Stimulated activated CD4-positive, alpha-beta T cell treated with anti-CD3 and anti-CD28 coated beads, TNF-alpha, amount 100 ng/mL, for 48 hours (primary cell): ENCODE measurements around the gene BLOC1S4.
"Not testable (repeated sequence)": the region's sequence is repeated elsewhere in the genome, so short reads cannot be mapped to it uniquely, and the experiment has no call there.

Experiments used
- DNase-seq, 3 donors: peaks; one replicate each; pipeline ENCODE4 v3.0.0-alpha.2; 2020; ENCODE audit warnings: low read depth in 3 of 3

The BLOC1S4 gene

DNA sequence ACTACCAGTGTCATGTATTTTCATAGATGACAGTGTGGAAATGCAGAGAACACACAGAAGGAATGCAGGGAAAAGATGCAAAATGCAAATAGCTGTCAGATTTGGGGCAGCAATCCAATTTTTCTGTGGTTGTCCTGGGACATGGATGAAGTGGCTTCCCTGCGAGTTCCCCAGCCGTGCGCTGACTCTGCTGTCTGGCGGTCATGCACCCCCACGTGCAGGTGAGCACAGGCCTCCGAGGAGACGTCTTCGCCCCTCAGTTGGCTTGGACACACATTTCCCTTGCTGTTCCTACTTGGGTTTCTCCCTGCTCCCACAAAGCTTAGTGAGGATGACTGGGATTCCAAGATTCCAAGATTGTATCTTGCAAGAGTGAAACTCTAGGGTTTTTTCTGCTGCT, 24.4 kb downstream of the BLOC1S4 start:
- DNase-seq = no peak

DNA sequence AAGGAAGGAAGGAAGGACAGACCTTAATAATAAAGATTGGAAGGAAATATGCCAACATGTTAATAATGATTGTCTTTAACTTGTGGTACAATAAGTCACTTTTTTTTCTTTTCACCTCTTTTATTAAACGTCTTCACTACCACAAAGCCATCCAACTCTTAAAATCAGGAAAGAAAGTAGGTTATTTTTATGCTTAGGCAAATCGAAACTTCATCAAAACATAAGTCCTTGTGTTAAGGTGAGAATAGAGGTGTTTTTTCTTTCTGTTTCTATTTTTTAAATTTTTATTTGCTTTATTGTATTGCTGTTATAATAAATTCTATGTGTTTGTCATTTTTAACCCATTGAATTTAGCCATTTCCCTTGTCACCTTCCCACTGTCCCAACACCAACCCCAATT, 26.5 kb downstream of the BLOC1S4 start:
- DNase-seq = no peak

DNA sequence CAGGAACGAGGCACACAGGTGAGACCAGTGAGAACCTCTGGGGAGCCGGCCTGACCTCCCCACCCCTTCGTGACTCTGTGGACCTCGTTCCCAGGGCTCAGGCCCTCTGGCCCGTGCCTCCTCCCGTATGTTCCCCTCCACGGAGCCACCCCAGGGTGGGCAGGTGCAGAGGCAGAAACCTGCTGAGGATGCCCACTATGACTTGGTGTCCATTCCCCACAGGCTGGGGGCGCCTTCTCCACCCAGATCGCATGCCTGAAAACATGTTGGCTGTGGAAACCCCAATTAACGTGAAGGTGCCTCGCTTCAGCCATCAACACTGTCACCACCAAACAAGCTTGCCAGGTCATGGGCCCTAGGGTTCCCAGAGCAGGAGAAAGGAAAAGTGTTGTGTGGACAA, 27.0 kb downstream of the BLOC1S4 start:
- no peak for DNase-seq

DNA sequence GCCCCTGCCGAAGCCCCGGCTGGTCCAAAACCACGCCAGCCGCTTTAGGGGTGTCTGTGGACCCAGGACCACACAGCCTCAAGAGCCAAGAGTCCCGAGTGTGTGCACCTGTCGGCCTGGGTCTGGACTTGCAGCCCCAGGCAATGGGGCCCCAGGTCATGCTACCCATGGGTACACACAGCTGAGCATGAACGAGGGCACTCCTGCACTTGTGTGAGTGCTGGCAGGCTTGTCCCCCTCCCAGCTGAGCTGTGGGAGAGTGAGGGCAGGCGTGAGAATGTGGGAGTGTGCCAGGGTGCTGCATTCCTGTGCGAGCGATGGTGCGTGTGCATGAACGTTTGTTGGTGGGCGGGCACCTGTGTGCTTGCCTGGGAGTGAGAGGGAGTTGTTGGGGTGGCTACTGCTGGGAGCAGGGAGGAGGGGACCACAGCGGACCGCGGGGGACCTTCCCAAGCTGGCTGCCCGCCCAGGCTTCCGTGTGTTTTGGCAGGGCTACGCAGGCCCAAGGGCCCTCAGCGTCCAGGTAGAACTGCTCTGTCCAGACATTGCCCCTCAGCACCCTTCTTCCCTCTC, 30.8 kb downstream of the BLOC1S4 start:
- no peak for DNase-seq

DNA sequence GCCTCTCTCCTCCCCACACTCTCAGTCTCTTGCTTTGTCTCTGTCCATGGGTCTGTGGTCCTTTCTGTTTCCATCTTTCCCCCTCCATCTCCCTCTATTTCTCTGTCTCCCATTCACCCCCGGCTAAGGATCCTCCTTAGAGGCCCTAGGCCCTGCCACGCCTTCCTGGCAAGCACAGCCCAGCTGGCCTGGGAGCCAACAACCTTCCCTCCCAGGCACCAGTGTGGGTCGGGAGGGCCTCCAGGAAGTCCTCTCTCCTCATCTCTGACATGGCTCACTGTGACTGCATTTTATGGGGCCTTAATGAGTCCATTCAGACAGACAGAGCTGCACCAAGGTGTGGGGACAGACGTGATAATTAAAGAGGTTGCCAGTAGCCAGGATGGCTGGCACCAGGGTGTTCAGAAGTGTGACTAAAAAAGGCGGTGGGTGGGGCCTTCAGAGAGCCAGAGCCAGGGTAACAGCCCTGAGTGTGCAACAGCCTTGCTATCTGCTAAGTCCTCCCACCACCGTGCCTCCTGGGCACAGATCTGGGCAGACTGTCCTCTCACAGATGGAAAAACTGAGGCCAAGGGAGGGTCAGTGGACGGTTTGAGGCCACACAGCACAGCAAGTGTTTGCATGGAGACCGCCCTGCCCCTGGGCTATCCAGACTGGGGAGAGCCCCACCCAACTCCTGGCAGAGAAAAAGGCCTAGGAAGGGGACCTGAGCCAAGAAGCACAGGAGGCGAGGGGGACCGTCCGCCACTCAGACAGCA, 31.5 kb downstream of the BLOC1S4 start:
- no peak for DNase-seq

DNA sequence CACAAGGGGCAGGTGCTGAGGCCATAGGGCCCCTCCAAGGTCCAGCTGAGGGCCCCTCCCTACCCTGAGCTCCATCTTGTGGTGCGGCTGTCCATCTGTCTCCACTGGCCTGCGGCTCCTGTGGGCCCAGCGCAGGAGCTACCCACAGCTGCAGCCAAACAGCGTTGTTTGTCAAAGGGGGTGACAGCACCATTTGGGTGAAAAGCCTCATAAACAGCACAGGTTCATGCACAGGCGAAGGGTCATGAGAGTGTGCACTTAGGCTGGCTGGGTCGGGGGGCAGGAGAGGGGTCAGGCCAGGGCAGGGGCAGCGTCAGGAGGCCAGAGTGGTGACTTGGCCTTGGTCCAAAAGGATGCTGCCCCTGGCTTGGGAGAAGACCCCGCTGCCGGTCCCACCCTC, 32.3 kb downstream of the BLOC1S4 start:
- DNase-seq = no peak

DNA sequence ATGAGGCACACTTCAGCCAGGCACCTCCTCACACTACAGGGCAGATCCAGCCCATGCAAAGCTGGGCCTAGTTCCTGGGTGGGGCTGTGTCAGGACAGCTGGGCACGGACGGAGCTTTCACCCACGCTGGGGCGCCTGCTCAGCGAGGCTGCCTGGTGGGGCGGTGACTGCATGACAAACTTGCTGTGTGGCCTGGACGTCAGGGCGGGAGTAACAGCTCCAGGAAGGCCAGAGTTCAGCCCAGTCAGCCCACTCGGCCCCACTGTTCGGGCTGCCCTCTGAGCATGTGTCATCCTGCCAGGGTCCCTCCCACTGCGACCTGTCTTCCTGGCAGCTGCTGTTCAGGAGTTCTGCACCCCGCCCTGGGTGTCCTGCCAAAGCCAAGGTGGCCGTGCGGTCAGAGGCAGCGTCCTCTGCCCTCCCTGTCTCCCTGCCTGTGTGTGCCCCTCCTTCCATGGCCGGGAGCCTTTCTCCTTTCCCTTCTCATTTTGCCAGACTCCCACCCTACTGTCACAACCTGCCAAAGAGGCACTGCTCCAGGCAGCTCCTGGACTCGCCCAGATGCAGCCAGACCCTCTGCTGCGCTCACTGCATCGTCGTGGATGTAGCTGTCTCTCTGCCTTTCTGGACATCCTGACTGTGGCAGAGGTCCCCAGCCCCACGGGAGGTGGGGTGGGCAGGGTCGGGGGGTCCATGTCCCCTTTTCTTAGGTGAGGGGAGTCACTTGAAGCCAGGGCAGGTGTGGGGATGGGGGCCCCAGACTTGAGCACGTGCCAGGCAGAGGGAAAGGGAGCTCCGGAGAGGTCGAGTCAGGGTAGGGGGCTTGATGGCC, 33.6 kb downstream of the BLOC1S4 start:
- no peak for DNase-seq

DNA sequence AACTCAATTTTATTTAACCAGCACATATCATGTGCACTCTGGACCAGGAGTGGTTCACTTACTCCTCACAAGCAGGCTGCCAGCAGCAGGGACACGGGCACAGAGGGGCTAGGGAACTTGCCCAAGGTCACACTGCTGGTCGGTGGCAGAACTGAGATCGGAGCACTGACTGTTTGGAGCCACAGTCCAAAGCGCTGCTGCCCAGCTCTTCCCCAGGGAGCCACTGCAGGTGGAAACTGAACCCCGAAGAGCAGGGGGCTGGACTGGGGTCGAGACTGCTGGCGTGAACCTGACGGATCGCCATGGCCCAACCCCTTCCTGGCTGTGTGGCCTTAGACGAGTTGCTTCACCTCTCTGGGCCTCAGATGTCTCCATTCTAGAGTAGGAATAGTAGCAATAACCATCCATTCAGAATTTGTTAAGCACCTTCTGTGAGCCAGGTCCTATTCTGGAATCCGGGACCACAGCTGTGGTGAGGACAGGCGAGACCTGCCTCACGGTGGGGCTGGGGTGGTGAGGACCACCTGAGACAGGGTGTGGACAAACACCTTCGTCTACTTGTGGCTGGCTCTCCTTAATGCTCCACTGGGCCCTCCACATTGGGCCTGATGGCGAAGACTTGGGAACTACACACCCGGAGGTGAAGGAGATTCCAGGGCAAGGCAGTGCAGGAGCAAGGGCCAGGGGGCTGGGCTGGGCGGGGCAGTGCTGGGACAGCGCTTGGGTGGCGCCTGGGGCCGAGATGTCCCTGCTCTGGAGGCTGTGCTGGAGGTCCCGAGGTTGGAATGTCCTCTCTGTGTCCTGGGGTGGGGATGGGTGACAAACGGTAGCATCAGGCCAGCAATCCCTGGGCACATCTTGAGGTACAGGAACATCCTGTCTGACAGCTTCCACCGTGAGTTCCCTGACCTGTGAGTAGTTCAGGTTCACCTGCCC, 34.6 kb downstream of the BLOC1S4 start:
- DNase-seq = no peak

DNA sequence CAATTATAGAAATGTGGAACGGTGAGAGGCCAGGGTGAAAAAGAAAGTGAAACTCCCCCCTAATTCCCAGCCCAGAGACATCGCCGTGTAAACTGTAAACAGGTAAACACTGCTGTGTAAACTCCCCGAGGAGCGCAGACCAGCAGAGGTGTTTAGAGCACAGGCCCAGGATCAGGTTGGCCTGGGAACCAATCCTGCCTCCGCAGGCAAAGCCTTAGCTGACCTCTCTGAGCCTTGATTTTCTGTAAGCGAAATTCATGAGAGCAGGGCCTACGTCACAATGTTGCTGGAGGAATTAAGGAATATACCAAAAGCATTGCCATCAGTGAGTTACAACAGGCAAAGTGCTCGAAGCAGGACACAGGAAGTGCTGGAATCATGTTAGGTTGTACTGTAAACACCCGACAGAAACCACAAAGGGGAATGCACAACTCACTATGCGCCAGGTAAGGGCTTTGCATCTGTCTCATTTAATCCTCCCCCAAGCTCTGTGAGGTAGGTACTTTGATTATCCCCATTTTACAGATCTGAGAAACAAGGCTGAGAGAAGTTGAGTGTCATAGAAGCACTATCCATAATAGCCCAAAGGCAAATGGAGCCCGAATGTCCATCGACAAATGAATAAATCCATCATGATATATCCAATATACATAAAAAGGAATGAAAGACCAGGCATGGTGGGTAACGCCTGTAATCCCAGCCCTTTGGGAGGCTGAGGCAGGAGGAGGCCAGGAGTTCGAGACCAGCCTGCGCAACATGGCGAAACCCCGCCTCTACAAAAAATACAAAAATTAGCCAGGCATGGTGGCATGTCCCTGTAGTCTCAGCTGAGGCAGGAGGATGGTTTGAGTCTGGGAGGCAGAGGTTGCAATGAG, 35.9 kb downstream of the BLOC1S4 start:
- no peak for DNase-seq

DNA sequence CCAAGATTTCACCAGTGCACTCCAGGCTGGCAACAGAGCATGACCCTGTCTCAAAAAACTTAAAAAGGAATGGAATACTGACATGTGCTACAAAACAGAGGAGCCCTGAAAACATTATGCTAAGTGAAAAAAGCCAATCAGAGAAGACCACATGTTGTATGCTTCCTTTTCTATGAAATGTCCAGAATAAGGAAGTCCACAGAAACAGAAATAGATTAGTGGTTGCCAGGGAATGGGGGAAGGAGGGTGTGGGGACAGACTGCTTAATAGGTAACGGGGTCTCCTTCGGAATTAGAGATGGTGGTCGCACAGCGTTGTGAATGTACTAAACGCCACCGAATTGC, 36.5 kb downstream of the BLOC1S4 start:
- DNase-seq = no peak

DNA sequence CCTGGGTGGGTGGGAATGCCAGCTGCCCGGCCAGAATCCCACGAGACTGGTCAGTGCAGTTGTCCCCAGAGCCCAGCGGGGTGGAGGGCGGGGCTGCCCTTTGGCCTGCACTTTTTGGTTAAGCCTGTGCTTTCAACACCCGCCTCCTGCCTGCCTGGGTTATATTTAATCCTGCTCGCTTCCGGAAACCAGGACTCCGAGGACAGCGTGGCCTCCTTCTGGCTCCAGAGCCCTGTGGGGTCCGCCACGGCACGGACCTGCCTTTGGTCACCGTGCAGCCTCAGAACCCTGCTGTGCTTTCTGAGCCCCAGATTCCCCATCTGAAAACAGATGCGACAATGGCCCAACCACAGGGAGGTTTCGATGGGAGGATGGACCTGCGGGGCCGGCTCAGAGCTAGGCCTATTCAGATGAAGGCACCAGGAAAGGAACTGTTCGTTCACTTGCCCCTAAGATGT, 37.2 kb downstream of the BLOC1S4 start:
- DNase-seq = no peak

DNA sequence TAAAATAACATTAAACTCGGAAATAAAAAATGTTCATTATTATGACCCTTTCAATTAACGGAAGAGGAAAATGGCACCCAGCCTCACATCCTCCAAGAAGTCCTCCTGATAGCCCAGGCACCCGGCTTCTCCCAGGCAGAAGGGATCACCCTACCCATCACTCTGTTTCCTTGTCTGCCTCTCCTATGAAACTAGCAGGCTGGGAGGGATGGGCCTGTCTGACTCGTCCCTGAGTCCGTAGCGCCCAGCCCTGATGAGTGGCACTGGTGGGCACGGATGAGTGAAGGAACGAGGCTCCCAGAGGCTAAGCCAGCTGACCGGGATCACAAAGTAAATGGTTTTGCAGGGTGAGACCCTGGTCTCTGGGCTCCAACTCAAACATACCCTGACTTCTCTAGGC, 37.9 kb downstream of the BLOC1S4 start:
- no peak for DNase-seq

DNA sequence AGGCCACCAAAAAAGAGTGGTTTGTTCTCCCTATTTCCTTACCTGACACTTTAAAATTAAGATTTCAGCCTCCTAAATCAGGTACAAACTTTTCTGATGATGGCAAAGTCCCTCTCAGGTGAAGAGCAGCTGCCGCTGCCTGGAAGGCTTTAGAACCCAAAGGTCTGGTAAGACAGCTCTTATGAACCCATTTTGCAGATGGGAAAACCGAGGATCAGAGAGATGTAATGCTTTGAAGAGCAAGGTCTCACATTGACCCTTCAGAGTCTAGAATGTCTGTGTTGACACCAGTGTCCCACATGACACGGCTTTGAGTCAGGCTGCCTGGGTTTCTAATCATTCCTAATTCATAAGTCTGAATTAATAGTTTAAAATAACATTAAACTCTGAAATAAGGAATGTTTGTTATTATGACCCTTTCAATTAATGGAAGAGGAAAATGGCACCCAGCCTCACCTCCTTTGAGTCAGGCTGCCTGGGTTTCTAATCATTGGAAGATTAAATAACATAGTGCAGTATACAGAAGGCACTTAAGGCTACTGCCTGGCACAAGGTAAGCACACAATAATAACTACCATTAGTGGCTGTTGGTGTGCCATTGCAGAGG, 38.6 kb downstream of the BLOC1S4 start:
- DNase-seq = no peak

DNA sequence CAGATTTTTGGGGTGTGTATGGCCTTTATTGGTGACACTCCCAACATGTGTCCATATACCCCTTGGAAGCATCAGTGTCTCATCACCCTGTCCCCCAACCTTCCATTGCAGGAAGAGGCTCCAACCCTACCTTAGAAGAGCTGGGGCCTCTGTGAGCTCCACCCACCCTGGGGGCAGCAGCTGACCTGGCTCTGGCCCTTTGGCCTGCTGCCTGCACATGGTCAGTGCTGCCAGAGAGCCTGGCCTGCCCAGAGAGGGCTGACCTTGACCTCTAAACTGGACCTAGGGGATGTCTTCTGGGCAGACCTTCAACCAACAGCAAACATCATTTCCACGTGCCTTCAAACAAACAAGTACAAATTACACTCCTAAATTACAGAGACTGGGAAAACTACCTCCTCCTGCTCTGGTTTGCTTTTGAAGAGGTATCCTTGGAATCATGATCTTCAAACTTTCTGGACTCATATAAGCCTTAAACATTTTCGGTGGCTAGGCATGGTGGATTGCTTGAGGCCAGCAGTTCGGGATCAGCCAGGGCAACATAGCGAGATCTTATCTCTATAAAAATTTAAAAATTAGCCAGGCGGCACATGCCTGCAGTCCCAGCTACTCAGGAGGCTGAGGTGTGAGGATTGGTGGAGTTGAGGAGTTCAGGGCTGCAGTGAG, 39.2 kb downstream of the BLOC1S4 start:
- DNase-seq = no peak

DNA sequence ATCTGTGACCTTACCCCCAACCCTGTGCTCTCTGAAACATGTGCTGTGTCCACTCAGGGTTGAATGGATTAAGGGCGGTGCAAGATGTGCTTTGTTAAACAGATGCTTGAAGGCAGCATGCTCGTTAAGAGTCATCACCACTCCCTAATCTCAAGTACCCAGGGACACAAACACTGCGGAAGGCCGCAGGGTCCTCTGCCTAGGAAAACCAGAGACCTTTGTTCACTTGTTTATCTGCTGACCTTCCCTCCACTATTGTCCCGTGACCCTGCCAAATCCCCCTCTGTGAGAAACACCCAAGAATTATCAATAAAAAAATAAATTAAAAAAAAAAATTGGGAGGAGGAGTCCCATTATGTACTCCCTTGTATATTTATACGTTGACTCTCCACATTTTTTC, 40.4 kb downstream of the BLOC1S4 start:
- not testable (repeated sequence) for DNase-seq

DNA sequence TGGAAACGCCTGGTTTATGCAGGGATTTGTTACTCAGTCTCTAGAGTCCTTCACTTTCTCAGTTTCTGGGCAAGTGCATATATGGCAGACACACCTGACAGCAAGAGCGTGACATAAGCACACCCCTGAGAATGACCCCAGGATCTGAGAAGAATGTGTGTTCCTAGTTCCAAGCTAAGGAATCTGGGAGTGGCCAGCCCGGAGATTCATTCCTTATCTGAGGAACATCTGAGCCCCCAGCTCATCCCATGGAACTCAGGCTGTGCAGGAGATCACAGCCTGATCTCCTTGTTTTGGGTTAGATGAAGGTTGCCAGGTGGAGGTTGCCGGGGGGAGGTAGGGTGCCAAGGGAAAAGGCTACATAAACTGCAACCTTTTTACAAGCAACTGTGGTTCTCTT, 42.8 kb downstream of the BLOC1S4 start:
- no peak for DNase-seq

DNA sequence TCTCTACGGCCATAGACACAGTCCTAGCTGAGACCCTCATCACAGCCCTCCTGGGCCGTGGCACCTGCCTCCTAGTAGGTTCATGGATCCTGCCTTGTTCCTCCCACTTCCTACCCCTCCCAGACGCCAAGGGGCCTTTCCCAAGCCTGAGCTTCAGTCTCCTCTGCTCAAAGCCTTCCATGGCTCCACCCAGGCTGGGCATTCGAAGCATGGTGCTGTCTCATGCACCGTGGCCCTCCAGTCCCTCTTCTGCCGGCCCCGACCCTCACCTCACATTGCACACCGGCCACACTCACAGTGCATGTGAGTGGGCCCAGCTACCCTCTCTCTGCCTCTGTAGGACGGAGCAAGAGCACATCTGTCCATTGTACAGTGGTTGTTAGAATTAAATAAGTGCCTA, 44.9 kb downstream of the BLOC1S4 start:
- no peak for DNase-seq

DNA sequence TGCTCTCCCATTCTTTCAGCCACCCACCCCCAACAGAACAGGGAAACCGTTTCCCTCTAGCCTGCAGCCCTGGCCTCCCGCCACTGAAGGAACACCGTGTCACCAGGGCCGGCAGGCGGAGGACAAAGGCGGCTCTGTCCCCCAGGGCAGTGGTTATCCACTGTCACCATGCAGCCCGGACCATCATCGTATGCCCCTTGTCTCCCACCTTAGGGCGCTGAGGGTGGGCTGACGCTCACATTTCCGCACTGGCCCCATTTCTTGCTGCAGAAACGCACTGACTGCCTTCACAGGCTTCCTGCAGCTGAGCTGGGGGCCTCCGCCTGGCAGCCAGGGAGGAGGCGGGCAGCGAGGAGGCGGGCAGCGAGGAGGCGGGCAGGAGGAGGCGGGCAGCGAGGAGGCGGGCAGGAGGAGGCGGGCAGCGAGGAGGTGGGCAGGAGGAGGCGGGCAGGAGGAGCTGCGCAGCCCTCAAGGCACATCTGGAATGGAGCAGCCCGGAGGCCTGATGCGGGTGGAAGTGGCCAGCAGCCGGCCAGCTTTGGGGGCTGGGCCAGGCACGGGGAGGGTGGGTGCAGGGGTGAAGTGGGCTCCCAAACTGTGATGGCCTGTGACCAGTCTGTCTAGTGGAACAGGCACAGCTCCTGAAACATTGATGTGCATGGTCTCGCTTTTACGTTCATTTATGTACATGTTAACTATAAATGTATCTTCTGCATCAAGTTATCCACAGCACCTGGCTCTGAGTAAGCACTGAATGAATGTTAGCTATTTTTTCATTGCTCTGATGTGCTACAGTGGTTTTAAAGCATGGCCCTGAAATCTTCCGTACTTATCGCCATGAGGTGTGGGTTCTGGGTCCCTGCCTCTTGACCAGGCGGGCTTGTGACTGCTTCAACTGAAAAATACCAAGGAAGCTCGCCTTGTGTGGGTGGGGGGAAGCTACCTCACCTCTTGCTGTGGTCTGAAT, 46.0 kb downstream of the BLOC1S4 start:
- DNase-seq = no peak
